Activated CD8-positive, alpha-beta T cell treated with anti-CD3 and anti-CD28 coated beads, Interleukin-2, amount 10 ng/mL, durations not matched to agents 7 days and 5 days (primary cell): ENCODE results near the gene FOXE1. TPM values are rescaled to one million over a fixed set of nuclear protein-coding genes. Genes with fewer than 3 reads are reported as not detected.

Experiments
- ATAC-seq: fragments of 150-1000 bp; cut with Tn5 transposase; one replicate; pipeline ENCODE4 v1.10.0; 2021; ENCODE audit warnings: moderate library complexity
- CTCF ChIA-PET: fragments of 350-600 bp; sonication (Branson Sonifier 250); formaldehyde crosslinking; loops from one replicate; lab custom pipeline; 2021; ENCODE audit warnings: antibody characterized with exemption; lab: Charles Lee
- POLR2A ChIA-PET: fragments of 350-600 bp; sonication (Branson Sonifier 250); formaldehyde crosslinking; loops from one replicate; lab custom pipeline; 2021; ENCODE audit warnings: antibody characterized with exemption; lab: Charles Lee
- DNase-seq: peaks from one replicate; pipeline ENCODE4 v3.0.0-alpha.2; 2020
- H3K27ac Mint-ChIP-seq: one replicate; pipeline ENCODE4 v1.8.0; 2021; ENCODE audit warnings: mild to moderate bottlenecking, mixed read lengths
- H3K27me3 Mint-ChIP-seq: one replicate; pipeline ENCODE4 v1.8.0; 2021; ENCODE audit warnings: low read depth, mixed read lengths
- H3K36me3 Mint-ChIP-seq: one replicate; pipeline ENCODE4 v1.8.0; 2021; ENCODE audit warnings: low read depth, mixed read lengths
- H3K4me1 Mint-ChIP-seq: one replicate; pipeline ENCODE4 v1.8.0; 2021; ENCODE audit warnings: low read depth, mixed read lengths
- H3K4me3 Mint-ChIP-seq: one replicate; pipeline ENCODE4 v1.8.0; 2021; ENCODE audit warnings: mild to moderate bottlenecking, mixed read lengths
- H3K9me3 Mint-ChIP-seq: one replicate; pipeline ENCODE4 v1.8.0; 2022; ENCODE audit warnings: mixed read lengths; ENCODE audit not compliant: insufficient read depth
- total RNA-seq, 2 experiments: library from RNA; stranded (reverse); gene quantifications; one replicate each; pipeline ENCODE4 v1.2.3, GENCODE V29; 2021

The FOXE1 gene
- total RNA-seq, 2 experiments from 2014 or later = 0.08 TPM; not detected in 1

GRCh38 chr9:97900738-97901565 lies 47.9 kb downstream of the FOXE1 start:
- Mint-ChIP-seq H3K27ac (no peak overlapping the region), H3K4me1 (peaks cover 43% of the 10 kb centered on the region), H3K4me3 (no peak overlapping the region), H3K9me3 (no peaks in the 10 kb centered on the region), H3K36me3 (peaks cover 30% of the 10 kb centered on the region), H3K27me3 (no peaks in the 10 kb centered on the region)
- ChIA-PET CTCF (interaction anchor here (0.7 to 11.0 kb wide), 28 partner anchors 11 to 208 kb away, joined by 3 to 222 read pairs (median 4); partner anchors contain the start of genes TRMO and XPA), POLR2A (interaction anchor here (1.3 to 3.8 kb wide), 3 partner anchors 10 to 354 kb away, joined by 3 to 27 read pairs (median 7); partner anchors contain the start of genes TBC1D2 and TRMO)
- peak; percentile 46 for DNase-seq
- ATAC-seq = no peak

- Mint-ChIP-seq H3K4me1 (peaks cover 63% of the 10 kb centered on the region), H3K9me3 (no peaks in the 10 kb centered on the region), H3K36me3 (peaks cover 41% of the 10 kb centered on the region), H3K4me3 (peak overlapping the region; percentile 24), H3K27ac (peak overlapping the region; percentile 66), H3K27me3 (no peaks in the 10 kb centered on the region)
- ATAC-seq (no peak), DNase-seq (no peak)
- CTCF ChIA-PET = interaction anchor here (1.0 to 11.0 kb wide), 8 partner anchors 8 to 1047 kb away, joined by 3 to 222 read pairs (median 7); partner anchors contain the start of gene TRMO
- POLR2A ChIA-PET = interaction anchor here (3.8 kb wide), 1 partner anchor 18 kb away, joined by 27 read pairs; the partner anchor contains the start of gene TRMO
Observed at GRCh38 chr9:97903177-97903576, 50.2 kb downstream of the FOXE1 start.

- peaks cover 73% of the 10 kb centered on the region for H3K4me1 Mint-ChIP-seq
Observed at GRCh38 chr9:97904725-97905124, 51.7 kb downstream of the FOXE1 start.

GRCh38 chr9:97905228-97905627 lies 52.2 kb downstream of the FOXE1 start:
- ChIA-PET POLR2A (interaction anchor here (0.6 to 3.7 kb wide), 5 partner anchors 13 to 352 kb away, joined by 3 to 76 read pairs (median 4); partner anchors contain the start of genes ANP32B, NCBP1, TRMO and TSTD2), CTCF (interaction anchor here (0.8 to 11.0 kb wide), 5 partner anchors 9 to 129 kb away, joined by 4 to 222 read pairs (median 7); partner anchors contain the start of genes ANP32B and TRMO)
- Mint-ChIP-seq H3K4me3 (peak overlapping the region; percentile 79), H3K27ac (peak overlapping the region; percentile 98), H3K4me1 (peaks cover 75% of the 10 kb centered on the region), H3K36me3 (peaks cover 53% of the 10 kb centered on the region), H3K27me3 (no peaks in the 10 kb centered on the region), H3K9me3 (no peaks in the 10 kb centered on the region)
- DNase-seq (peak; percentile 74), ATAC-seq (peak; percentile 80)

More at GRCh38 chr9:97904725-97905124, 51.7 kb downstream of the FOXE1 start:
- POLR2A ChIA-PET = interaction anchor here (0.5 to 3.7 kb wide), 8 partner anchors 9 to 352 kb away, joined by 3 to 76 read pairs (median 4); partner anchors contain the start of genes ANP32B, NCBP1, TRMO and TSTD2
- Mint-ChIP-seq H3K9me3 (no peaks in the 10 kb centered on the region), H3K27ac (peak overlapping the region; percentile 98), H3K27me3 (no peaks in the 10 kb centered on the region), H3K4me3 (peak overlapping the region; percentile 79), H3K36me3 (peaks cover 50% of the 10 kb centered on the region)
- peak; percentile 84 for DNase-seq
- CTCF ChIA-PET = interaction anchor here (0.8 to 11.0 kb wide), 5 partner anchors 8 to 130 kb away, joined by 4 to 222 read pairs (median 7); partner anchors contain the start of genes ANP32B and TRMO
- peak; percentile 84 for ATAC-seq

Other genes starting within 250 kb of the FOXE1 start
- 10 to 100 TPM; 13.0 to 15.6 TPM for gene TSTD2, start 219.9 kb upstream of the FOXE1 start, total RNA-seq
- 10 to 100 TPM; 45.1 to 45.9 TPM for gene NCBP1, start 219.4 kb upstream of the FOXE1 start, total RNA-seq
- 10 to 100 TPM; 10.2 TPM for gene XPA, start 155.9 kb upstream of the FOXE1 start, total RNA-seq
- 10 to 100 TPM; 18.7 to 19.2 TPM for gene TRMO, start 69.3 kb downstream of the FOXE1 start, total RNA-seq
- 1 to 10 TPM; 1.2 to 1.6 TPM for gene HEMGN, start 84.9 kb downstream of the FOXE1 start, total RNA-seq
- 100 to 1,000 TPM; 347 to 354 TPM for gene ANP32B, start 130.1 kb downstream of the FOXE1 start, total RNA-seq
- gene NANS, start 203.5 kb downstream of the FOXE1 start, total RNA-seq = 10 to 100 TPM; 45.5 to 46.6 TPM